Measurements from ENCODE around the gene FBXO28. TPM values are rescaled to one million over a fixed set of nuclear protein-coding genes. Genes with fewer than 3 reads are reported as not detected.

Gene FBXO28
- total RNA-seq, 1 experiment from 2014 or later, result 37.0 TPM

GRCh38 chr1:224181453-224181810 lies 67.5 kb downstream of the FBXO28 start:
- TF ChIP-seq CEBPB (IDR thresholded peaks at IDR 0.05; ENCODE audit: low read depth), result no peak
- TF ChIP-seq MAX (IDR thresholded peaks at IDR 0.05), result no peak
- TF ChIP-seq ATF3 (IDR thresholded peaks at IDR 0.05), result no peak
- no peak for TF ChIP-seq SRF (IDR thresholded peaks at IDR 0.05; ENCODE audit: low read depth)
- TF ChIP-seq JUND (IDR thresholded peaks at IDR 0.05), result no peak
- no peak for TF ChIP-seq TCF7L2 (IDR thresholded peaks at IDR 0.05; ENCODE audit: borderline replicate concordance, extremely low read depth, insufficient read depth, insufficient read length)
- TF ChIP-seq, protein P1, sequence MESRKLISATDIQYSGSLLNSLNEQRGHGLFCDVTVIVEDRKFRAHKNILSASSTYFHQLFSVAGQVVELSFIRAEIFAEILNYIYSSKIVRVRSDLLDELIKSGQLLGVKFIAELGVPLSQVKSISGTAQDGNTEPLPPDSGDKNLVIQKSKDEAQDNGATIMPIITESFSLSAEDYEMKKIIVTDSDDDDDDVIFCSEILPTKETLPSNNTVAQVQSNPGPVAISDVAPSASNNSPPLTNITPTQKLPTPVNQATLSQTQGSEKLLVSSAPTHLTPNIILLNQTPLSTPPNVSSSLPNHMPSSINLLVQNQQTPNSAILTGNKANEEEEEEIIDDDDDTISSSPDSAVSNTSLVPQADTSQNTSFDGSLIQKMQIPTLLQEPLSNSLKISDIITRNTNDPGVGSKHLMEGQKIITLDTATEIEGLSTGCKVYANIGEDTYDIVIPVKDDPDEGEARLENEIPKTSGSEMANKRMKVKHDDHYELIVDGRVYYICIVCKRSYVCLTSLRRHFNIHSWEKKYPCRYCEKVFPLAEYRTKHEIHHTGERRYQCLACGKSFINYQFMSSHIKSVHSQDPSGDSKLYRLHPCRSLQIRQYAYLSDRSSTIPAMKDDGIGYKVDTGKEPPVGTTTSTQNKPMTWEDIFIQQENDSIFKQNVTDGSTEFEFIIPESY (IDR thresholded peaks at IDR 0.05; ENCODE audit: extremely low read depth, insufficient replicate concordance, low read length), result no peak
- no peak for TF ChIP-seq SIN3A (IDR thresholded peaks at IDR 0.05; ENCODE audit: low read depth)
- no peak for TF ChIP-seq ELF1 (IDR thresholded peaks at IDR 0.05; ENCODE audit: borderline replicate concordance, low read depth)
- no peak for TF ChIP-seq EZH2 (IDR thresholded peaks at IDR 0.05)
- TF ChIP-seq ZFX (IDR thresholded peaks at IDR 0.05), result no peak
- no peaks in the 10 kb centered on the region for H3K27me3 ChIP-seq (ENCODE audit: insufficient read depth, low read length)
- RAD21 ChIA-PET (ENCODE audit: low non-redundant PET in 1 of 2, low total read pairs in 2 of 2, uncharacterized antibody in 2 of 2, unreplicated experiment in 2 of 2), result no interaction called here
- H3K9me2 ChIP-seq (ENCODE audit: insufficient read depth), result no peaks in the 10 kb centered on the region
- POLR2A ChIA-PET, result no interaction called here
- no peak overlapping the region for H3K27ac ChIP-seq (ENCODE audit: low read depth, low read length)
- H3K36me3 ChIP-seq (ENCODE audit: control insufficient read depth in 1 of 2, insufficient read depth in 2 of 2, low read length in 2 of 2), result no peaks in the 10 kb centered on the region
- no peak overlapping the region for H3K4me2 ChIP-seq (ENCODE audit: low read length)
- no peak overlapping the region for H2AFZ ChIP-seq (ENCODE audit: low read depth, low read length, poor library complexity, severe bottlenecking)
- H3K9ac ChIP-seq (ENCODE audit: low read length), result no peak overlapping the region
- H4K20me1 ChIP-seq (ENCODE audit: insufficient read depth), result no peaks in the 10 kb centered on the region
- BruUV-seq (replicated peaks), result no TSS peak
- no peaks in the 10 kb centered on the region for H3K9me3 ChIP-seq (ENCODE audit: control insufficient read depth in 1 of 2, insufficient read depth in 1 of 2, low read depth in 1 of 2, low read length in 2 of 2)
- H3K4me1 ChIP-seq (ENCODE audit: control insufficient read depth in 1 of 2, insufficient read depth in 2 of 2, low read length in 2 of 2), result peaks cover 2 to 23% of the 10 kb centered on the region in 2 experiments; a peak in 3 of 4 replicates
- intact Hi-C loops (cut with micrococcal nuclease), result no loop called here
- no peak for ATAC-seq
- H3K79me2 ChIP-seq (ENCODE audit: insufficient read depth, low read length), result peaks cover 30% of the 10 kb centered on the region
- no peak for DNase-seq (ENCODE audit: low read depth, low spot score)
- H3K4me3 ChIP-seq (replicated peaks in 1 of 2; ENCODE audit: low read depth in 1 of 2, low read length in 2 of 2), result no peak overlapping the region
- CTCF ChIA-PET, result no interaction called here

Measured in HCT116 (cell line).